ES-I3 (cell line): ENCODE data around the gene C17orf114.

Source experiments
- H3K36me3 ChIP-seq: 2 replicates; pipeline ENCODE4 v1.6.1; 2013; ENCODE audit warnings: mild to moderate bottlenecking, low read length, control low read depth, moderate library complexity; ENCODE audit not compliant: insufficient read depth
- H3K4me1 ChIP-seq: 2 replicates; pipeline ENCODE4 v1.6.1; 2013; ENCODE audit warnings: mild to moderate bottlenecking, control low read depth, low read length; ENCODE audit not compliant: insufficient read depth
- H3K9ac ChIP-seq: 2 replicates; pipeline ENCODE4 v1.6.1; 2013; ENCODE audit warnings: low read depth, mild to moderate bottlenecking, low read length, moderate library complexity
- H3K9me3 ChIP-seq: 2 replicates; pipeline ENCODE4 v1.6.1; 2013; ENCODE audit warnings: mild to moderate bottlenecking, low read length, moderate library complexity; ENCODE audit not compliant: control insufficient read depth, insufficient read depth

C17orf114 gene

GRCh38 chr17:4788159-4788806 lies 13.8 kb downstream of the C17orf114 start:
- H3K9ac ChIP-seq = peak overlapping the region; percentile 89; the same call in 1 of the 2 replicates
- no peaks in the 10 kb centered on the region for H3K36me3 ChIP-seq
- no peaks in the 10 kb centered on the region for H3K9me3 ChIP-seq
- H3K4me1 ChIP-seq = 0 out of 2 replicates have a peak, but pooled peaks cover 4% of the 10 kb centered on the region

- H3K9ac ChIP-seq = no peak overlapping the region
Measured at GRCh38 chr17:4786516-4786915, 15.6 kb downstream of the C17orf114 start.

DNA sequence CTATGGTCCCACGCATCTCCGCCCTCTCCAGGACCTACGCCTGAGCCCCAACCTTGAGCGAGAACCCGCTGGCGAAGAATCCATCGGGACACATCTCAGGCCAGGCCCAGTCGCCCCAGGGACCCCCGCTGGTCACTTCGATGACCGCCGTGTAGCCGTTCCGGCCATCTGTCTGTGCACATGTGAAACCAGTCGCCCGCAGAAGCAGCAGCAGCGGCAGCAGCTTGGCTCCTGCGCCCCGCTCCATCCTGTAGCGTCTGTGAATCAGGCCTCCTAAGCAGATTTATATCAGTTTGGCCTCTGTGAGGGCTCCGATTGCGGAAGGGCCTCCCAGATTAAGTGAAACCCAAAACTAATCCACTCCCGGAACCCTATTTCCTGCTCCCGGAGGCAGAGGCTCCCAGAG lies 16.0 kb downstream of the C17orf114 start, which contains the start of gene VMO1:
Gene VMO1 (minus strand): TSS at position 259 of the 406 bp plus-strand sequence. CDS start 12 bp downstream, at position 247.
- no peaks in the 10 kb centered on the region for H3K36me3 ChIP-seq
- H3K9me3 ChIP-seq = no peaks in the 10 kb centered on the region
- no peak within 1 kb of the TSS for H3K9ac ChIP-seq
- H3K4me1 ChIP-seq = 0 out of 2 replicates have a peak, but pooled peaks cover 4% of the 10 kb centered on the region

More at GRCh38 chr17:4786516-4786915, 15.6 kb downstream of the C17orf114 start:
- H3K36me3 ChIP-seq = no peaks in the 10 kb centered on the region
- 0 out of 2 replicates have a peak, but pooled peaks cover 4% of the 10 kb centered on the region for H3K4me1 ChIP-seq
- no peaks in the 10 kb centered on the region for H3K9me3 ChIP-seq

- Histone ChIP-seq H3K9ac (no peak overlapping the region), H3K9me3 (no peaks in the 10 kb centered on the region), H3K4me1 (0 out of 2 replicates have a peak, but pooled peaks cover 4% of the 10 kb centered on the region), H3K36me3 (no peaks in the 10 kb centered on the region)
Measured at GRCh38 chr17:4785311-4786105, 16.6 kb downstream of the C17orf114 start.

- 0 out of 2 replicates have a peak, but pooled peaks cover 2% of the 10 kb centered on the region for H3K4me1 ChIP-seq
- H3K9ac ChIP-seq = no peak overlapping the region
- H3K9me3 ChIP-seq = no peaks in the 10 kb centered on the region
Measured at GRCh38 chr17:4782652-4783051, 19.5 kb downstream of the C17orf114 start.

GRCh38 chr17:4780325-4780955 lies 21.7 kb downstream of the C17orf114 start:
- Histone ChIP-seq H3K9ac (no peak overlapping the region), H3K36me3 (no peaks in the 10 kb centered on the region), H3K9me3 (no peaks in the 10 kb centered on the region), H3K4me1 (no peaks in the 10 kb centered on the region)

More at GRCh38 chr17:4782652-4783051, 19.5 kb downstream of the C17orf114 start:
- no peaks in the 10 kb centered on the region for H3K36me3 ChIP-seq

DNA sequence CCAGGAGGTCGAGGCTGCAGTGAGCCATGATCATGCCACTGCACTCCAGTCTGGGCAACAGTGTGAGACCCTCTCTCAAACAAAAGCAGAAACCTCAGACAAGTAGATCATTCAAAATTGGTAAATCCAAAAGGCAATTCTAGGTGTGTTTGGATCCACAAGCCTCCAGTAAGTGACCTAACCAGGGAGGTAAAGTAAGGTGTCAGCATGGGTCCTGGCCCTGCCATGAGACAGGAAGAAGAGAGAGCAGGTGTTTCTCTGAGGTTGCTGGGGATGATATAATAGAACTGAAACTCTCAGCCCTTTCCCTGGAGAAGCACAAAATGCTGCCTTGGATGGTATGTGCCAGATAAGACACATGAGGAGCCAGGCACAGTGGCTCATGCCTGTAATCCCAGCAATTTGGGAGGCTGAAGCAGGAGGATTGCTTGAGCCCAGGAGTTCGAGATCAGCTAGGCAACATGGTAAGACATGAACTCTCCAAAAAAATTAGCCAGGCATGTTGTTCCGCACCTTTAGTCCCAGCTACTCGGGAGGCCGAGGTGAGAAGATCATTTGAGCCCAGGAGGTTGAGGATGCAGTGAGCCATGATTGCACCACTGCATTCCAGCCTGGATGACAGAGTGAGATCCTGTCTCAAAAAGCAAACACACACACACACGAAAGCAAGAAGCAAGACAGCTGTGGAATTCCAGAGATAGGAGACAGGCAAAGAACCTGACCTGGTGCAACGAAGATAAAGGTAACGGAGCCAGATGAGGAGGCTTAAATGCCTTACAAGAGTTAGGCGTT lies 24.0 kb downstream of the C17orf114 start:
- Histone ChIP-seq H3K9ac (no peak overlapping the region), H3K4me1 (no peaks in the 10 kb centered on the region), H3K9me3 (no peaks in the 10 kb centered on the region), H3K36me3 (no peaks in the 10 kb centered on the region)

- no peak overlapping the region for H3K9ac ChIP-seq
- H3K9me3 ChIP-seq = no peaks in the 10 kb centered on the region
- no peaks in the 10 kb centered on the region for H3K36me3 ChIP-seq
- H3K4me1 ChIP-seq = no peaks in the 10 kb centered on the region
Measured at GRCh38 chr17:4772235-4772613, 29.9 kb downstream of the C17orf114 start.

GRCh38 chr17:4771519-4772234 lies 30.5 kb downstream of the C17orf114 start, which contains the start of gene TM4SF5:
Gene TM4SF5 (plus strand): TSS chr17:4771886. CDS start chr17:4771923, 37 bp downstream.
- Histone ChIP-seq H3K4me1 (no peaks in the 10 kb centered on the region), H3K36me3 (no peaks in the 10 kb centered on the region), H3K9ac (no peak within 1 kb of the TSS), H3K9me3 (no peaks in the 10 kb centered on the region)

DNA sequence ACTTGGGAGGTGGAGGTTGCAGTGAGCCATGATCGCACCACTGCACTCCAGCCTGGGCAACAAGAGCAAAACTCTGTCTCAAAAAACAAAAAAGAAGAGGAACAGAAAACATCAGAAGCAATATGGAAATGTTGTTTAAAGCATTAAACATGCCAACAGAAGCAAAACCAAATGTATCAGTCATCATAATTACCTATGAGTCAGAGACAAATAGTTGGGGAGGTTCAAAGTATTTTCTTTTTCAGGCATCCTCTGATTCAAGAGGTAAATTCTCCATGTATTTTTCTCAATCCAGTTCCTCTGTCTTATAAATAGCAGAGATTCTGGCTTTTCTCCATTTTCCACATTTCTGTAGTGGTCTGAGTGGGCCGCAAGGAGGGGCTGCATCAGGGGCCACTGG lies 32.5 kb downstream of the C17orf114 start:
- Histone ChIP-seq H3K4me1 (no peaks in the 10 kb centered on the region), H3K36me3 (no peaks in the 10 kb centered on the region), H3K9ac (no peak overlapping the region), H3K9me3 (no peaks in the 10 kb centered on the region)

GRCh38 chr17:4768298-4768697 lies 33.8 kb downstream of the C17orf114 start:
- Histone ChIP-seq H3K9ac (no peak overlapping the region), H3K9me3 (no peaks in the 10 kb centered on the region), H3K4me1 (no peaks in the 10 kb centered on the region), H3K36me3 (no peaks in the 10 kb centered on the region)

DNA sequence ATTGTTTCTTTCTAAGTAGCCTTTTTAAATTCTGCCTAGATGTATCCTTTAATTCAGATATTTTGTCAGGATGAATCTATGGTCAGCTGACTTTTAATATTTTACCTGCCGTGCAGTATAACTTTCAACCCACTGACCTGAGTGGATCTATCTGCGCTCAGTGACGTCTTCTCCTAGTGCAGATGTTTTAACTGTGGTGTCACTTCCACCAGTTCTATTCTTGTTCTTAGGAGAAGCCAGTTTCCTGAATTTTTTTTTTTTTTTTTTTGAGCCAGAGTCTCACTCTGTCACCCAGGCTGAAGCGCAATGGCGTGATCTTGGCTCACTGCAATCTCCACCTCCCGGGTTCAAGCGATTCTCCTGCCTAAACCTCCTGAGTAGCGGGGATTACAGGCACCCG lies 35.4 kb downstream of the C17orf114 start:
- no peaks in the 10 kb centered on the region for H3K36me3 ChIP-seq
- no peaks in the 10 kb centered on the region for H3K9me3 ChIP-seq
- no peak overlapping the region for H3K9ac ChIP-seq
- H3K4me1 ChIP-seq = no peaks in the 10 kb centered on the region

DNA sequence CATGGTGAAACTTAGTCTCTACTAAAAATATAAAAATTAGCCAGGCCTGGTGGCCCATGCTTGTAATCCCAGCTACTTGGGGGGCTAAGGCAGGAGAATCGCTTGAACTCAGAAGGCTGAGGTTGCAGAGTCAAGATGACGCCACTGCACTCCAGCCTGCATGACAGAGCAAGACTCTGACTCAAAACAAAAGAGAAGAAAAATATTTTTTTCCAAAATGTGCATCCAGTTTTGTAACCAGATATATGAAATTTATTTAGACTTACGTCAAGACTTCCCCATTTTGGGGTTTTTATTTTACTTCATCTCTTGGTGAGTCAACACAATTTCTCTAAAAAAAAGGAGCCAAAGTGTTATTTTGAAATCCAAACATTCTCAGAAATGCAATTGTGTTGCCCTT lies 35.9 kb downstream of the C17orf114 start:
- no peaks in the 10 kb centered on the region for H3K4me1 ChIP-seq
- H3K9me3 ChIP-seq = no peaks in the 10 kb centered on the region
- H3K9ac ChIP-seq = no peak overlapping the region
- H3K36me3 ChIP-seq = no peaks in the 10 kb centered on the region
